EH (cell line): ENCODE data around the gene UNC13C.

ENCODE experiments used
- DNase-seq: peaks from one replicate; pipeline ENCODE4 v3.0.0-alpha.2; 2015; ENCODE audit warnings: low read depth

The UNC13C gene

DNA sequence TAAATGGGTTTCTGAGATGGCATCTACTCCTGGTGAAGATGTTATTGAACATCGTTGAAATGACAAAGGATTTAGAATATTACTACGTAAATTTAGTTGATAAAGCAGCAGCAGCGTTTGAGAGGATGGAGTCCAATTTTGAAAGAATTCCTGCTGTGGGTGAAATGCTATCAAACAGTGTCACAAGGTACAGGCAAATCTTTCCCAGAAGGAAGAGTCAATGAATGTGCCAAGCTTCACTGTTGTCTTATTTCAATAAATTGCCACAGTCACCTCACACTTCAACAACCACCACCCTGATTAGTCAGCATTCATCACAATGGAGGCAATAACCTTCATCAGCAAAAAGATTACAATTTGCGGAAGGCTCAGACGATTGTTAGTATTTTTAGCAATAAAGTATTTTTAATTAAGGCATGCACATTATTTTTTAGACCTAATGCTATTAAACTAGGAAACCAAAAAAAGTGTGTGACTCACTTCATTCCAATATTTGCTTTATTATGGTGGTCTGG lies 142.8 kb downstream of the UNC13C start:
- DNase-seq = no peak

DNA sequence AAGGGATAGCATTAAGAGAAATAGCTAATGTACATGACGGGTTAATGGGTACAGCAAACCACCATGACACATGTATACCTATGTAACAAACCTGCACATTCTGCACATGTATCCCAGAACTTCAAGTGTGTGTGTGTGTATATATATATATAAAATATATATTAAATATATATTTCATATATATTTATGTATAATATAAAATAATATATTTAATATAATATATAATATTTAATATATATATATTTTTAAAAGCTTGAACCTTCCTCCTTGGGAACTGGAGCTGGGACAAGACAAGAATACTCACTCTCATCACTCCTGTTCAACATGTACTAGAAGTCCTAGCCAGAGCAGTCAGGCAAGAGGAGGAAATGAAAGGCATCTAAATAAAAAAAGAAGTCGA lies 149.3 kb downstream of the UNC13C start:
- DNase-seq = no peak

GRCh38 chr15:54131410-54131809 lies 153.2 kb downstream of the UNC13C start:
- no peak for DNase-seq

GRCh38 chr15:54149115-54149531 lies 170.9 kb downstream of the UNC13C start:
- DNase-seq = no peak

DNA sequence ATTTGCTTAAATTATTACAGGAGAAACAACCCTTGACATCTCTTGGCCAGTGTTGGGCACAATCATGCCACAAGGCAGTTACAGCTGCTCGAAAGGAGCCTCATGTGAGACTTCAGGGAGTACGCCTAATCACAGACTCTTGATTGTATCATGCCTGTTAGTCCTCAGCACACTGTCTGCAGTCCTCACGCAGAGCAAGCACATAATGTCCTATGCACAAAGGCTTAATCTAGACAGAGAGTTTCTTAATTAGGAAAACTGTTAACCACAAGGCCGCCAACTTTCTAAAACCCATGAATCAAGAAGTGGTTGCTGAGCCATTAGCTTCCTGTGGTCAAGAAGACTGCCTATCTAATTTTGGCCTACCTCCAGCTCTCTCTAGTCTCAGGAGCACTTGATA lies 172.0 kb downstream of the UNC13C start:
- no peak for DNase-seq

DNA sequence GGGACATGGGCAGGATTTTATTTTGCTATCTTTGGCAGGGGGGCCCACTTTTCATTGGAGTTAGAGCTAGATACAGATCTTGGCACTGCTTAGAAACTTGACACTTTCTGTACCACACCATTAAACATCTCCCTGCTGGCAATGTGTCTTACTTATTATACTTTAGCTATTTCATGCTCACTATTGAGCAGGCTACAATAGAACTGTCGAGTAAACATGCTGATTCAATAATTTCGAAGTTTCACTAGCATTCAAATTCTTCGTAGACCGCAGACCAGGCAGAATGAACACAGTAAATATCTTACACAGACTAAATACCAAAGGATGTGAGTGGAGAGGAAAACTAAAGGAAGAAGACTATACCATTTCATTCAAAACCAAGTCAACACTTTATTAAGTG lies 180.8 kb downstream of the UNC13C start:
- no peak for DNase-seq

DNA sequence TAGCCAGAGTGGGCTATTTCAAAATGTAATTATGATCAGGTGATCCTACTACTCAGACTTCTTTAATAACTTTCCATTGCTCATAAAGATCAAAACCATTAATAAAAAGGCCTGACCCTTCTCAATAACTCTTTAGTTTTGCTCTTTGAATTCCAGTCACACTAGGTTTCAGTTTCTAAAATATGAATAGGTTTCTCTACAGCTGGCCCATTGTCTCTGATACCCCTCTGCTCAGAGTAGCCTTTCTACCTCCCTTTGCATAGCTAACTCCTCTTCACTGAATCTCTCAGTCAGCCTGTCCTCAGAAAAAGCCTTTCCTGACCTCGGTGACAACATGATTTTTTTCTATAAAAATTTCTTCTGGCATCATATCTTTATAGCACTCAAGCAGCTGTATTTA lies 209.1 kb downstream of the UNC13C start:
- no peak for DNase-seq

GRCh38 chr15:54197995-54198394 lies 219.8 kb downstream of the UNC13C start:
- no peak for DNase-seq

GRCh38 chr15:54206586-54207321 lies 228.5 kb downstream of the UNC13C start:
- DNase-seq = no peak

- no peak for DNase-seq
Measured at GRCh38 chr15:54208786-54209185, 230.5 kb downstream of the UNC13C start.

- DNase-seq = no peak
Measured at GRCh38 chr15:54212635-54213034, 234.4 kb downstream of the UNC13C start.

DNA sequence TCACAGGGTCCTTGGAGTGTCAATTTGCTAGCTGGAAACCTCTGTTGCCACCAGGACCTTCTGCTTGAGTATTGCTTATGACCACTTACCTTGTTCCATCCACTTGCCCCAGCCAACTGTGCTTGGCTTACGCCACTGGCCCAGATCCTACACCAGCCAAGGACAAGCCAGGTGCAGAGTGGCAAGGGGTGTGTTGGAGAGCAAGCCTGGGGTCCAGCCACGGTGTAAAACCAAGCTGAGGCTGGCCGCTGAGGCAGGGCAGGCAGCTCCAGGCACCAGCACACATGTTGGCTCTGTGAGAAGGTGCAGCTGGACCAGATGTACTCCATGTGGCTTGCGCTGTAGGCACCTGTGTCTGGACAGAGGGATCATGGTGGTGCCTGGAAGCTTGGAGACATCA lies 248.2 kb downstream of the UNC13C start:
- DNase-seq = no peak

DNA sequence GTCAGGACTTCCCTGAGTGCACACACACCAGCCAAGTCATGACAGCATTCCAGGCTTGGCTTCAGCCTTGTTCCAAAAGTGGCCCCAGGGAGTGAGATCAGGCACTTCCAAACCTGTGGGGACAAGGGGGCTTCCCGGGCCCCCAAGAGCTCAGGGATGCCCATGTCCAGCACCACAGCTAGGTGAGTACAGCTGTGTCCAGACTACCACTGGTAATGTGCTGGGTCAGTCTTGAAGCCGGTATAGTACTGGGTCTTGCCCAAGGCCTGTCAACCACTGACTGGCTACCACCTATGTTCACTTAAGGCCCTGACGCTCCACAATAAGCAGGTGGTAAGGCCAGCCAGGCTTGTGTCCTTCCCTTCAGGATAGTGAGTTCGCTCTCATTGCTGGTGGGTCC lies 249.3 kb downstream of the UNC13C start:
- DNase-seq = no peak

DNA sequence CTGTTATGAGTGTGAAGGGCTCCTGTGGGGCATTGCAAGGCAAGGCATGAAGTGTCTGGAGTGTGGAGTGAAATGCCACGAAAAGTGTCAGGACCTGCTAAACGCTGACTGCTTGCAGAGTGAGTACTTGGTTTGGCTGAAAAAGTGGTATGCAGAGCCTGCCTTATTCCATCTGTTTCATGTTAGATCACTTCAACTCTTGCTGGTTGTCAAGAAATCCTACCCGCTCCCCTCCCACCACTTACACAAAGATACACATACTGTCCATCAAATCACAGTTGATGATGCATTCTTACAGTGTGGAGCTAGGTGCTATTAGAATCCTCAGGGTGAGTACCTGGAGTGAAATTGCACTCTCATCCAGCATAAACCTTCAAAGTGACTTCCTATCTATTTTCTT lies 272.1 kb downstream of the UNC13C start:
- DNase-seq = no peak

DNA sequence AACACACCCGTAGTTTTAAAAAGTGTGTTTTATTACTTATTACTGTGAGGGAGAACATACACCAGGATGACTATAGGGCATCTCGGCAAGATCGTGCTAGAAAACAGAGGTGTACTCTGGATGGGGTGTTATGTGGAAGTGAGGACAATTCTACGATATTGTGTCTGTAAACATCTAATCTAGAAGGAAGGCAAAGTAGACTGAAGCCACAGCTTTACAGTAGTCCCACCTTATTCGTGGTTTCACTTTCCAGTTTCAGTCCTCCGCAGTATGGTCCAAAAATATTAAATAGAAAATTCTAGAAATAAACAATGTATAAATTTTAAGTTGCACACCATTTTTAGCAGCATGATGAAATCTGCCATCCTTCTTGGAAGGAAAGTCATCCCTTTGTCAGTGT lies 277.9 kb downstream of the UNC13C start:
- no peak for DNase-seq

- DNase-seq = no peak
Measured at GRCh38 chr15:54273928-54274327, 295.7 kb downstream of the UNC13C start.

DNA sequence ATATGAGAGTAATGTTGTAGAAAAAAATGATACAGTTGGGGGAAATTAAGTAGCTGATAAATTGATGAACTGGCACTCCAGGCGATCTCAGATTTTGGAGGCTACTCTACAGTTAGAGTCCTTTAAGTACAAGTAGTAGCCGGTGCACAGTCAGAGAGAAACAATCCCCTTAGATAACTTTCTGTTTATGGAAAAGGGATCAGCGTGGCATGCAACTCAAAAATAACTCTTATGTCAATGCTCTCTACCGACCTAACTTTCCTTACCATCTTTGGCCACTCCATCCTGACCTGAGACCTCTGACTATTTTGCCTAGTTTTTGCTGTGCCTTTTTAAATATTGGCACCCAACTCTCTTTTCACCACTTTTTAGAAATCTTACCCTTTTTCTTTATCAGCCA lies 299.6 kb downstream of the UNC13C start:
- no peak for DNase-seq

DNA sequence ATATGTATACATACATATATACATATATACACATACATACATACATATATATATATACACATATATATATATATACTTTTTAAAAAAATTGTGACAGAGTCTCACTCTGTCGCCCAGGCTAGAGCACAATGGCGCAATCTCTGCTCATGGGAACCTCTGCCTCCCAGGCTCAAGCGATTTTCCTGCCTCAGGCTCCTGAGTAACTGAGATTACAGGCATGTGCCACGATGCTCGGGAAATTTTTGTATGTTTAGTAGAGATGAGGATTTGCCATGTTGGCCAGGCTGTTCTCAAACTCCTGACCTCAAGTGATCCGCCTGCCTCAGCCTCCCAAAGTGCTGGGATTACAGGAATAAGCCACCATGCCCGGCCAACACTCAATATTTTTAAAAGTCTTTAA lies 302.5 kb downstream of the UNC13C start:
- no peak for DNase-seq

DNA sequence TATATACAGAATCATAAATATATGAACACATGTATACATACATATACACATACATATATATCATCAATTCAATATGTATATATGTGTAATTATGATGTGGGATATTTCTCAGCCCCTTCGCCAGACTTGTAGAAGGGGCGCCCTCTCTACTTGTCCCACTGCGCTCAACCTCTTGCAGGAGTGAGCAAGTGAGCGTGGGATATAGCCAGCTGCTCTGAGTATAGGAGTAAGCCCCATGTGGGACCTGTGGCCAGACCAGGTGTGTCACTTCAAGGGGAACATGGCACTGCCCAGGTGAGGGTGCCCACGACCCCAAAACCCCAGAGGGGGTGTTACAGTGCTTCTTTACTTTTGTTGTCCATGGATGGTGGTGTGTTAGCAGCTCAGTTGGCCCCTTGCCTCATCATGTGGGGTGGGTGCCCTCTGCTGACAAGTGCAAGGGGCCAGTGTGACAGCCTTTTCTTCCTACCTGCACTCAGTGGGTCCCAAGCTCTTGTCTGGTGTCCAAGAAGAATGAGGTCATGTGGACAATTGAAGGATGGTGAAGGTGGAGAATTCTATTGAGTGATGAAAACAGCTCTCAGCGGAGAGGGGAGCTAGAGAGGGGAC lies 304.1 kb downstream of the UNC13C start:
- no peak for DNase-seq

GRCh38 chr15:54288049-54288448 lies 309.8 kb downstream of the UNC13C start:
- DNase-seq = no peak

DNA sequence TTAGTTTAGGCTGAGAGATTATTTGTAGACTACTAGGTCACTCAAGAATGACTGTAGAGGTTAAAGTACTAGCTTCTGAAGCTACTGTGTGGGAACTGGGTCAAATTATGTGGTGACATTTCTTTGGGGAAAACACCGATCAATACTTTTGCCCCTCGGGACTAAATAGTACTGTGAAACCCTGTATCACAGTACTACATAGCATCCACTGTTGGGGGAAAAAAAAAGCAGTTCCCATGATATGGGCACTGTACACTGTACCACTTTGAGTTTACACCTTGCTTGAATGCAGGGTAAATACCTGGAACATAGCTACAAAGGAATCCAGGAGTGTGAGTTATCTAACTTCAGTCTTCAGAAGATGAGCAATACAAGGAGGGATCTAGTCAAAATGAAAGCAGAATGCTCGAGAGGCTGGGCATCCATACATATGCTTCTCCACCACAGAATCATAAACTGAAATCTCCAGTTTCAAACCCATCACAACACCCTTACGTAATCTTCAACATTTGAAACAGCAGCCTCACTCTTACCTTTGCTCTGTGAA lies 311.4 kb downstream of the UNC13C start:
- no peak for DNase-seq

GRCh38 chr15:54298396-54298795 lies 320.2 kb downstream of the UNC13C start:
- DNase-seq = no peak

DNA sequence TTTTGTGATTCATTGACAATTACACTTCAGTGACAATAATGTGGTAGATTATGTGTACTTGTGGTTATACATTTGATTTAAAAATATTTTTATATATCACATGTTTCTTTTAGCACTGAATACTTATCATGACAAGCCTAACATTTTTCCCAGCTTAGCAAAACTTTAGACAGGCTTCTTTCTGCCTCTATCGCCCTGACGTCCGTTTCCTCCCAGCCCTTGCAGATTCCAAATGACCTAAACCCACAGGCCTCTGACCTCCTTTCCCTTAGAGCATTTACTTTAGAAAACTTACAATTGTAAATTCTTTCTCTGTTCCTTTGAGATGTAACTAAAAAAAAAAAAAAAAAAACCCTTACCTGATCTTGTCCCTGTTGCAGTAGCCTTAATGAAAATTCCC lies 326.1 kb downstream of the UNC13C start:
- DNase-seq = no peak

- DNase-seq = no peak
Measured at GRCh38 chr15:54305138-54305537, 326.9 kb downstream of the UNC13C start.
